Measurements from ENCODE around the gene ZNF444. TPM values are rescaled to one million over a fixed set of nuclear protein-coding genes. Genes with fewer than 3 reads are reported as not detected.
"Not testable (repeated sequence)": the region's sequence is repeated elsewhere in the genome, so short reads cannot be mapped to it uniquely, and the experiment has no call there.

The ZNF444 gene
- total and polyA plus RNA-seq, 2 donors (not counting 3 experiments of a cell fraction or from before 2014, with no cell fraction given): 37.2 to 41.7 TPM

DNA sequence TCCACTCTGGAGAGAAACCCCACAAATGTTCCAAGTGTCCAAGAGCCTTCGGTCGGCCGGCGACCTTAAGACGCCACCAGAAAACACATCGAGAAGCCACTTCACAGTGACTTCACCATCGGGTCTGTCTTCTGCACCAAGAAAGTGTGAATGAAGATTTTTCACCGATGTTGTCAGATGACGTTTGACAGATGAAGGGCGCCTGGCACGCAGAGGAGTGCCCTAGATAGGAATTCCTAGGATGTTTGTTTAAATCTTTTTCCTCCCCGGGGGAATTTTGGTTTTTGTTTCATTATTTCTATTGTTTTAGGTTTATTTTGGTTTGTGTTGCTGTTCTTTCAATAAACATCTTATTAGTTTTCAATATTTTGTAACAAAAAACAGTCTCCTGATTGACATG is 68.0 kb downstream of the ZNF444 start:
- H3K9me1 ChIP-seq (replicated peaks; ENCODE audit: control insufficient read depth, extremely low read depth, insufficient read depth, low read length): no peaks in the 10 kb centered on the region
- H2AFZ ChIP-seq (ENCODE audit: low read depth, low read length): no peak overlapping the region
- H3K36me3 ChIP-seq (ENCODE audit: control insufficient read depth in 2 of 2, extremely low read depth in 1 of 2, insufficient read depth in 2 of 2, low read length in 2 of 2): no peaks in the 10 kb centered on the region
- no peak overlapping the region for H3K4me2 ChIP-seq (ENCODE audit: insufficient read depth, low read length)
- BruUV-seq (replicated peaks): no TSS peak
- TF ChIP-seq EZH2 (IDR thresholded peaks at IDR 0.05; ENCODE audit: borderline replicate concordance, low read depth, low read length, severe bottlenecking) (no peak), MYC (IDR thresholded peaks at IDR 0.05; ENCODE audit: low read depth, low read length) (no peak), FOS (IDR thresholded peaks at IDR 0.05; ENCODE audit: borderline replicate concordance, insufficient read depth, low read length) (no peak), JUN (IDR thresholded peaks at IDR 0.05; ENCODE audit: borderline replicate concordance, insufficient read depth, insufficient read length, low read depth) (no peak)
- H3K79me2 ChIP-seq (ENCODE audit: control insufficient read depth, insufficient read depth, low read length): no peaks in the 10 kb centered on the region
- ChIA-PET POLR2A (no interaction called here), CTCF (interaction anchor here (0.7 kb wide), 1 partner anchor 101 kb away, joined by 3 read pairs; no protein-coding TSS in a partner anchor)
- DNase-seq (ENCODE audit: low read depth, low spot score): no peak
- H3K27me3 ChIP-seq (ENCODE audit: control insufficient read depth in 2 of 2, insufficient read depth in 2 of 2, low read length in 2 of 2): no peaks in the 10 kb centered on the region
- H3K4me1 ChIP-seq (ENCODE audit: control insufficient read depth, extremely low read depth, insufficient read depth, low read length): no peaks in the 10 kb centered on the region
- no peak overlapping the region for H3K27ac ChIP-seq (ENCODE audit: insufficient read depth, low read depth, low read length)
- no peaks in the 10 kb centered on the region for H4K20me1 ChIP-seq (replicated peaks; ENCODE audit: control insufficient read depth, extremely low read depth, insufficient read depth, low read length)
- H3K9ac ChIP-seq (replicated peaks; ENCODE audit: extremely low read depth, insufficient read depth, low read length): no peak overlapping the region
- dilution Hi-C loops (cut with MboI; ENCODE audit: extremely low pct_ligation_motif_present, low sequenced_read_pairs) (no loop called here), intact Hi-C loops (cut with micrococcal nuclease) (no loop called here)
- no peaks in the 10 kb centered on the region for H3K9me3 ChIP-seq (replicated peaks; ENCODE audit: control insufficient read depth, insufficient read depth, low read length)
- FAIRE-seq: no peak
- no peak overlapping the region for H3K4me3 ChIP-seq (replicated peaks in 1 of 3; ENCODE audit: insufficient read depth in 1 of 3, low read depth in 1 of 3, low read length in 3 of 3)

DNA sequence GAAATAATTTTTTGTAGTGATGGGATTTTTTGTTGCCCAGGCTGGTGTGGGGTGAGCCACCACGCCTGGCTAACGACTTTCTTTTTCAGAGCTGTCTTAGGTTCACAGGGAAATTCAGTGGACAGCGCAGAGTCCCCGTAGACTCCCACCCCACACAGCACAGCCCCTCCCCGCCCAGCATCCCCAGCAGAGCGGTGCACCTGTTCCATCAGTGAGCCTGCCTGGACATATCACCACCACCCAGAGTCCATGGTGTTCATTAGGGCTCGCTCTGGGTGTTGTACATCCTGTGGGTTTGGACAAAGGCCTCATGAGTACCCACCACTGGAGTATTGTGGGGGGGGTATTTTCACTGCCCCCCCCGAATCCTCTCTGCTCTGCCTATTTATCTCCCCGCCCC is 68.9 kb downstream of the ZNF444 start:
- H3K4me3 ChIP-seq (replicated peaks in 1 of 3; ENCODE audit: insufficient read depth in 1 of 3, low read depth in 1 of 3, low read length in 3 of 3); H3K27ac ChIP-seq (ENCODE audit: insufficient read depth, low read depth, low read length); H3K9me1 ChIP-seq (replicated peaks; ENCODE audit: control insufficient read depth, extremely low read depth, insufficient read depth, low read length); H4K20me1 ChIP-seq (replicated peaks; ENCODE audit: control insufficient read depth, extremely low read depth, insufficient read depth, low read length); H3K9me3 ChIP-seq (replicated peaks; ENCODE audit: control insufficient read depth, insufficient read depth, low read length); H3K36me3 ChIP-seq (ENCODE audit: control insufficient read depth in 2 of 2, extremely low read depth in 1 of 2, insufficient read depth in 2 of 2, low read length in 2 of 2); BruUV-seq (replicated peaks); H3K4me2 ChIP-seq (ENCODE audit: insufficient read depth, low read length); H2AFZ ChIP-seq (ENCODE audit: low read depth, low read length); dilution Hi-C loops (cut with MboI; ENCODE audit: extremely low pct_ligation_motif_present, low sequenced_read_pairs); FAIRE-seq; H3K4me1 ChIP-seq (ENCODE audit: control insufficient read depth, extremely low read depth, insufficient read depth, low read length); H3K79me2 ChIP-seq (ENCODE audit: control insufficient read depth, insufficient read depth, low read length); H3K9ac ChIP-seq (replicated peaks; ENCODE audit: extremely low read depth, insufficient read depth, low read length); POLR2A ChIA-PET; H3K27me3 ChIP-seq (ENCODE audit: control insufficient read depth in 2 of 2, insufficient read depth in 2 of 2, low read length in 2 of 2); intact Hi-C loops (cut with micrococcal nuclease); DNase-seq (ENCODE audit: low read depth, low spot score): not testable (repeated sequence)
- CTCF ChIA-PET: interaction anchor here (1.4 kb wide), 1 partner anchor 123 kb away, joined by 3 read pairs; no protein-coding TSS in a partner anchor

Small RNA genes lying within 50 kb of the gene (small RNA-seq; reads per million reads assigned to genes)
- gene AC024580.2 (ENCODE audit: insufficient read depth, insufficient read length, low read depth, low replicate concordance) (not detected), gene RF00019 (ENCODE audit: insufficient read depth, insufficient read length, low read depth, low replicate concordance) (not detected)

Other genes starting within 250 kb of the ZNF444 start
- gene NLRP13, start 209.0 kb upstream of the ZNF444 start, total RNA-seq: not detected in 2 replicates
- not detected in 2 replicates for gene NLRP13, start 209.0 kb upstream of the ZNF444 start, polyA plus RNA-seq
- gene NLRP8, start 193.5 kb upstream of the ZNF444 start, total RNA-seq: not detected in 2 replicates
- gene NLRP8, start 193.5 kb upstream of the ZNF444 start, polyA plus RNA-seq: not detected in 2 replicates
- gene NLRP5, start 154.5 kb upstream of the ZNF444 start, total RNA-seq: not detected in 2 replicates
- gene NLRP5, start 154.5 kb upstream of the ZNF444 start, polyA plus RNA-seq: not detected in 2 replicates
- 31.8 and 32.7 TPM in 2 replicates for gene ZNF787, start 20.0 kb upstream of the ZNF444 start, total RNA-seq
- 11.6 and 16.4 TPM in 2 replicates for gene ZNF787, start 20.0 kb upstream of the ZNF444 start, polyA plus RNA-seq
- gene GALP, start 34.7 kb downstream of the ZNF444 start, total RNA-seq: not detected in 2 replicates
- not detected in 2 replicates for gene GALP, start 34.7 kb downstream of the ZNF444 start, polyA plus RNA-seq
- gene ZSCAN5B, start 56.5 kb downstream of the ZNF444 start, total RNA-seq: not detected in 2 replicates
- gene ZSCAN5B, start 56.5 kb downstream of the ZNF444 start, polyA plus RNA-seq: 0.07 TPM in 1 of 2 replicates, not detected in the other
- gene ZSCAN5C, start 61.0 kb downstream of the ZNF444 start, total RNA-seq: not detected in 2 replicates
- not detected in 2 replicates for gene ZSCAN5C, start 61.0 kb downstream of the ZNF444 start, polyA plus RNA-seq
- 0.65 TPM in 1 of 2 replicates, not detected in the other for gene EDDM13, start 131.5 kb downstream of the ZNF444 start, total RNA-seq
- 0.51 and 1.2 TPM in 2 replicates for gene EDDM13, start 131.5 kb downstream of the ZNF444 start, polyA plus RNA-seq
- gene ZSCAN5A, start 173.6 kb downstream of the ZNF444 start, total RNA-seq: 12.0 and 12.2 TPM in 2 replicates
- 5.1 and 9.9 TPM in 2 replicates for gene ZSCAN5A, start 173.6 kb downstream of the ZNF444 start, polyA plus RNA-seq

Data from endothelial cell of umbilical vein (primary cell).